SK-N-DZ (cell line): ENCODE measurements around the gene HMGCS2.
"Not testable (repeated sequence)": the region's sequence is repeated elsewhere in the genome, so short reads cannot be mapped to it uniquely, and the experiment has no call there.

Source experiments
- DNase-seq: peaks from one replicate; pipeline ENCODE4 v3.0.0-alpha.2; 2015; ENCODE audit warnings: low spot score

HMGCS2 gene

DNA sequence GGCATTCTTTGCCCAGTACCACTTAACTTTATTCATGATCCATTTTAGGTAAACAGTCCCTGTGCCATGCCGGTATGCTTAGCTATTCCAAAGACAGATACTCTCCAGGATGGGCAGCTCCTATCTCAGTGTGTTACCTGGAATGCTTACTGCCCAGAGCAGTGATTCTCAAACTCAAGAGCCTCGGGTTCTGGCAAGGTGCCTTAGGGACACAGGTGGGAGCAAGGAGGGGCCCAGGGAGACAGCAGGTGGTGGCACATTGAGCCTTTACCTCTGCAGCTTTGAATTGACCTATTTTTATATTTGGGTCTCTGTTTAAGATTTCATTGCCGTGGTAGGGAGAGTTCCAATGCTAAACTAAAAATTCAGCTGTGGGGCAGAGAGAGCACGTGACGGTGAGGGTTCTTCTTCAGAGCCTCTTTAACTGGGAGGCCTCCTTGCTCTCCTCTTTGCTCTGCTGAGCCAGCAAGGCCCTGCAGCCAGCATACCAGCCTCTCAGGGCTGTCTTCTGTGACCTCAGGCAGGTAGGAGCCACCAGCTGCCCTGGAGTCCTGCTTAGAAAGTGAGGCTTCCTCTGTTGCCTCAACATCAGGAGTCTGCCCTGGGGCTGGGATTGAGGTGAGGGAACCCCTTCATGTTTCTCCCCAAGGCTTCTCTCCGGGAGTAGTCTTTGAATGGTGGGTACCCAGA lies 36.8 kb downstream of the HMGCS2 start:
- DNase-seq, result no peak

DNA sequence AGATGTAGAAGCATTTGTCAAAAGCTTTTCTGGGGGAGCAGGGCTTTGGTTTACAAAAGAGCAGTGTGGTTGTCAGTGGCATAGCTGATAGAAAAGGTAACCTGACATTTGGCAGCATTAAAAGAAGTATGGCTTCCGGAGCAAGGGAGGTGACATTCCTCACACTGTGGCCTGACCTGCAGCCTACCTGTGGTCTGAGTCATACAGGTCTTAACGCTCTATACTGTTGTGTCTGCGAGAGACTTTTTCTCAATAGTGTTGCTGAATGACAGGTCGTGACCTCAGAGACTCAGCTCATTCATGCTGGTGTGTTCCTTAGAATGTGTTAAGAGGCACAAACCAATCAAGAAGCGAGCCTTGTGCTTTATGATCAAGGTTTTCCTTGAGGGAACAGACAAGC lies 37.6 kb downstream of the HMGCS2 start:
- no peak for DNase-seq

DNA sequence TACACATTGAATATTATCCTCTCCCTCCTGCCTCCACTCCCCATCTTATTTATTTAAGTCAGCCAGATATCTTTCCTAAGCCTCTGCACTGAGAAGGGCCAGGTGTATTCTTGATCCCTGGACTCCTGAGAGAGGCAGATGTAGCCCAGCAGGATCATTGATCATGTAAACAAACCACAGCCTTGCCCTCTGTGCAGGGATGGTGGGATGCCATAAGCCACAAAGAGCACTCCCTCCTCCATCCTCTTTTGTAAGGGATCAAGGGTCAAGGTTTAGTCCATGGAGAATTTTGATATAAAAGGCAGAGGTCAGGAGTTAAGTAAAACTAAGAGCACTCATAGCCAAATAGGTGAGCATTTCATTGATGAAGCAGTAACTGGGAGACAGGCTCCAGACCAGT lies 39.7 kb downstream of the HMGCS2 start:
- no peak for DNase-seq

DNA sequence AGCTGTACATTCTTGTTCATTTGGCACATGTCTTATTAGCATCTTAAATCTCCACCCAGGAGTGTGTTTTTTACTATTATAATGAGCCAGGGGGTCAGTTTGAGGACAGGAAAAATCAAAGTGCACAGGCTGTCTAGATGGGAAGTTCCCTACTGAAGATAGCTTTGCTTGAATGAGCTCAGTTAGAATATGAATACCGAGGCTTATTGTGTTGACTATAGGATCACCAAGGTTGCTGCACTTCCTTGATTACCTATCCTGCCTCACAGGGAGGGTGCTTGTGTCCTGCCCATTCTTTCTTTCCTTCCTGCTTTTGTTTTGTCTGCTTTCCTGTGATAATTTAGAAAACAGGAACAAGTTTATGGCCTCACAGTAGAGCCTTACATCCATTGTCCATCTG lies 40.7 kb downstream of the HMGCS2 start:
- DNase-seq, result no peak

DNA sequence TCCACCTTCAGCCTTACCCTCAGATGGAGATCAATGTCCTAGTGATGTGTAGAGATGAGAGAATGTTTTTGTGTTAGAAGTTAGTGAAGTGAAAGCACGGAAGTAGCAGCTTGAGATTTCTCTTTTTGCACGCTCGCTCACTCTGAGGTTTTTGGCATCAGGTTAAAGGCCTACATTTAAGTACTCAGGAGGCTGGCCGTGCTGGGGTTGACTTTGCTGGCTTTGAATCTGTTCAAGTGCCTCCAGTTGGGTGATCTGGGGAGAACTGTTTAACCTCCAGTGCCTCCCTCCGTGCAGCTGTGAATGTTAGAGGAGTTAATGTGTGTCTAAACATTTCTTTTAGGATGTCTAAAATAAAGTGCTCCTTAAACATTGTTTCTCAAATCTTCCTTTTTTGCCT lies 43.1 kb downstream of the HMGCS2 start:
- DNase-seq, result no peak

DNA sequence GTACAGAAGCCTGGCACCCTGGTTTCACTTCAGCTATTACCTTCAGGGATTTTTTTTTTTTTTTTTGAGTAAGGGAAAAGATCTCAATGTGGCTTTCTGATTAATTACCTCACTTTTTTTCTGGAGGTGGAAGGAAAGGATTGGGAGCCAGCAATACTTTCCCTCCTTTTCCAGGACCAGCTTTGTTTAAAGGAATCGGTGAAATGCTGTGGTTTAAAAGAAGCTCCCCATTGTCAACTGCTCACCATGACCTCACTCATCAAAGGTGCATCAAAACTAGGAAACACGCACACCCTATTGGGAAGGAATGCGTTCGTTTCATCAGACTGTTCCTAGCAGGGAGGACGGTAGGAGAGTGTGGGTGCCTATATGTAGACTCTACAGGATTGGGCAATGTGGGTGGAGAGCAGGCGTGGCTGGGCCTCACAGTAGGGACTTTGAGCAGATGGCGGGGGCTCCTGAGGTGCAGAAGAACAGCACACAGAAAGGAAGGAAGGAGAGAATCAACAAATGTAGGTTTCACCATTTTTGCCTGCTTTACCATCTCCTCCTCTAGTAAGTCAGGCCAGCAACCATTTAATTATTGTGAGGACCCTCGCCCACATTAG lies 44.0 kb downstream of the HMGCS2 start:
- no peak for DNase-seq

DNA sequence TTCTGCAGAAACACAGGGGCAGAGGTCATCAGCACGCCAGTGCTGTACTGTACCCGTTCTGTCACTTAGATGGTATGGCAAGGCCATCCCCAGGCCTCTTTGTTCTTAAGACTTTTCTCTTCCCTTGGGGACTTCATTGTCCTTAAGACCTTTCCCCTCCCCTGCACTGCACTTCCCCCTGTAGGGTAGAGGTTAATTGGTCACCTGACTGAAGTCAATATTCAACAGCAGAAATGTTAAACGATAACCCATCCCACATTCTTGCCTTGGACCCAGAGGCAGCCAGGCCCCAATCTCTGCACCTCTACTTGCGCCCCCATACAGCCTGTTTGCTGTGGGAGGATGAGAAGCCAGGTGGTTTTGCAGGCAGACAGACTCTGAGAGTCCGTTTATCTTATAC lies 46.8 kb downstream of the HMGCS2 start:
- DNase-seq, result no peak

DNA sequence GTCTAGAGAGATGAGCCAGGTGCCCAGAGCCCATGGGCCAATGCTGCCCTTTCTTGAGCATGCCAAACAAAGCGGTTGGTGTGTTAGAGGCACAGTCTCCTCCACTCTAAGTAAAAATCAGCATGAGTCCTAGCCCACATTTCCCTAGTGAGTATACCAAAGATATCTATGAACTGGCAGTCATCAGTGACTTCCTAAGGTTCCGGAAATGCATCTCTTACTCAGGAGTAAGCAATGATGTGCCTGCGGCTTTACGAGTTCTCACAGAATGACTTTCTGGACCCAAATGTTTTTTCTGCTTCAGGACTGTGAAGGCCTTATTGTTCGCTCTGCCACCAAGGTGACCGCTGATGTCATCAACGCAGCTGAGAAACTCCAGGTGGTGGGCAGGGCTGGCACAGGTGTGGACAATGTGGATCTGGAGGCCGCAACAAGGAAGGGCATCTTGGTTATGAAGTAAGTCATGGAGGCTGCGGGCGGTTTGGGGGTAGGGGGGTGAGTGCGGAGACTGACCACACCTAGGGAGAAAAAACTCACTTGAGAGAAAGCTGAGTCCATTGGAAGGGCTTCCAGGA lies 47.8 kb downstream of the HMGCS2 start:
- DNase-seq, result no peak

DNA sequence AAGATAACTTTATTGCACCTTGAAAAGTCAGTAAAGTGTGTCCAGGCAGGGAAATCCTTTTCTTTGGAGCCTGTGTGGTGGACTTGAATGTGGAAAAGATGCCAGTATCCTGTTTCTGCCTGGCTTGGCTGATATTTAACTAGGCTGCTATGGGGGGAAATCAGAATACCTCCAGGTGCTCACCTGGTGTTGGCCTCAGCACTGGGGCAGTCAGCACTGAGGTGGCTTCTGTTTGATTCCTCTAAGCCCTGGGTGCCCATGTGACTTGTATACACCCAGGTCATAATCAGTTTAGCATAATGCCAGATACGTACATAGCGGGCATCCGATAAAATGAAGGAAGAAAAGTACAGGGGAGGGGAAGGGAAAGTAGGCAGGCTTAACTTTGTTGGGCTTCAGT lies 49.7 kb downstream of the HMGCS2 start:
- DNase-seq, result no peak

DNA sequence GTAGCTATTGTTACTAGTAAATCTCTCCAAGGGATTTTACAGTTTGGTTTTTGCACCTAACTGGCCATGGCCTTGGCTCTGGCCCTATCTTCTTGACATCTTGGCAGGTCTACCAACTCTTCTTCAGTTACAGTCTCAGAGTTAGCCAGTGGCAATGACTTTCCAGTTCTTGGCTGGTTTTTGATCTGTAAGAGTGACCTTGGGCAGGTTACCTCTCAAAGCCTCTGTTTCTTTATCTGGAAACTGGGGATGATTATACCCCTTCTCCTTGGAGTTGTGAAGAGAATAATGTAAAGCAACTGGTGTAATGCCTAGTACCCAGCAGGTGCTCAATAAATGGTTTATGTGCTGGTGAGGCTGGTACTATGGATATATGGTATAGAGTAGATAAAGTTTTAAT lies 50.3 kb downstream of the HMGCS2 start:
- DNase-seq, result no peak

DNA sequence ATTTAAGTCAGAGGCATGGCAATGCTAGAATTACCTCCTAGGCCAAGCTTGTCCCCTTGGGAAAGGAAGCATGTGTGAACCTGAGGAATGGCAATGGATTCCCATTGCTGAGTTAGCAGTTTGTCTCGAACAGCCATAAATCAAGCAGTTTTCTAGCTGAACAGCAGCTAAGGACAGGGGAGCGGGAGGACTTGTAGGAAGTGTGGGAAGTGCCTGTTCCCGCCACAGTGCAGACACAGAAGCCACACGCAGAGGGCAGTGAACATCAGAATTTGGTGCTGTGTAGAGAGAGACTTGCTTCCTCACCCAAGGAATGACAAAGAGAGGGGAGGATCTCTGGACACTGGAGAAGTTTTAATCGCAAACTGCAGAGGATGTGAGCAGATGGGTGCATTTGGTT lies 53.2 kb downstream of the HMGCS2 start:
- peak; percentile 45 for DNase-seq

DNA sequence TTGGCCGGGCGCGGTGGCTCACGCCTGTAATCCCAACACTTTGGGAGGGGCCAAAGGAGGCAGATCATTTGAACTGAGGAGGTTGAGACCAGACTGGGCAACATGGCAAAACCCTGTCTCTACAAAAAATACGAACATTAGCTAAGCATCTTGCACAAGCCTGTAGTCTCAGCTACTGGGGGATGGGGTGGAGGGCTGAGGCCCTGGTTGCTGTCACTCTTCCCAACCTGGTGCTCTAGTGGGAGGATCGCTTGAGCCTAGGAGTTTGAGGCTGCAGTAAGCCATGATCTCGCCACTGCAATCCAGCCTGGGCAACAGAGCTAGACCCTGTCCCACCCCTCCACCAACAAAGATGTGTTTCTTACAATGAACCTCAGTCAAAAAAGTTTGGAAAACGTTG lies 54.1 kb downstream of the HMGCS2 start:
- DNase-seq, result no peak

DNA sequence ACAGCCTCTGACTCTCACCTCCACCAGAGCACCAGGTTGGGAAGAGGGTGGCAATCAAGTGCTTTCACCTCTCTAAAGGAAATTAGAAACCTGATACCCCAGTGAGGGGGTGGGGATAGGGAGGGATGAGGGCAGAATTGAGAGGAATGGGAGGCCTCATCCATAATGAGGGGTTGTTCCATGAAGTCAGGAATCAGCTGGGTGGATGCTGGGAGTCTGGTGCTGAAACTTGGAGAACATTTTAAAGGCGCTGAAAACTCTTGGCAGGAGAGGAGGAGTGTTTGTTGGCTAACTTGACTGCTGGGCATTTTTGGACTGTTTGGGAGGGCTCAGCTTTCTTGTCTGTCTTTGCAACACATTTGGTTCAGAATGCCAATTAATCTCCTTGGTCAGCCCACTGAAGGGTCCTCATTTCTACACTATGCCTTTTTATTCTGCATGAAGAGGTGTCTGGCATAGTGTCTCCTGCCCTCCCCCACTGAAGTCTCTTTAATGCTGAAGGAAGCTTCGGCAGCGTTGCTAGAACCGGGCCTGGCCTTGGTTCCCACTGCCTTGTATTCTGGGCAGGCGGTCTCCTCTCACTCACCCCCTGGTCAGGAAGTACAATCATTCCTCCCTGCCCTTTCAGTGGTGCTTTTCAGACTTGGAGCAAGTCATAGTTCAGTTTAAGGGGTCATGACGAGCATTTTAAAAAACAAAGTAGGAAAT lies 54.8 kb downstream of the HMGCS2 start:
- no peak for DNase-seq

DNA sequence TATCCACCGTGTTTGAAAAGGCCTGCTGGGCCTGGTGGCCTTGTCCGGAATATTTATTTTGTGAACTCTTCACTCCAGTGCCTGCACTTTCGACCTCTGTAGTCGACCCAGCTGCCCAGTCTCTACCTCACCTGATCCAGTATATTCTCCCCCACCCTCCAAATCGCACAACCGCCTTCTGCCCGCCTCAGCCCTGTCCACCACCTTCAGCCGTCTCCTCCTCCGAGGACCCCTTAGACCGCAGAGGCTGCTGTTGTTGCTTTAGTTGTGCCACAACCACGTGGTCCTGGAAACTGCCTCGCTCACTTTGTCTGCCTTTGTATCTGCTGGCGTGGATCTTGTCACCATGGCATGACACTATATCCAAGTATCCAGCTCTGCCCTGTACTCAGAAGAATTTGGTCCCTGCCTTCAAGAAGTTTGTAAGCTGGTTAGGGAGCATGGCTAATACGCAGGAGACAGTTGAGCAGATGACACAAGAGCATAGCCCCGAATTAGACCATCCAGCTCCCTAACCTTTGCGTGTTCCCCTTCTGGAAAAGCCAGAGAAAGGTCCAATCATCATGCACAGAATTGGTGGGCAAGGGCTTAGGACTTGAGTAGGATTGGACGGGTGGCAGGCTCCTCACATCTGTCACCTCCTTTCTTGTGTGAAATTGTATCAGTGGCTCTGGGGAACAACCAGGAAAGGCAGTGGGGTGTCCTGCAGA lies 55.5 kb downstream of the HMGCS2 start:
- peak; percentile 54 for DNase-seq

DNA sequence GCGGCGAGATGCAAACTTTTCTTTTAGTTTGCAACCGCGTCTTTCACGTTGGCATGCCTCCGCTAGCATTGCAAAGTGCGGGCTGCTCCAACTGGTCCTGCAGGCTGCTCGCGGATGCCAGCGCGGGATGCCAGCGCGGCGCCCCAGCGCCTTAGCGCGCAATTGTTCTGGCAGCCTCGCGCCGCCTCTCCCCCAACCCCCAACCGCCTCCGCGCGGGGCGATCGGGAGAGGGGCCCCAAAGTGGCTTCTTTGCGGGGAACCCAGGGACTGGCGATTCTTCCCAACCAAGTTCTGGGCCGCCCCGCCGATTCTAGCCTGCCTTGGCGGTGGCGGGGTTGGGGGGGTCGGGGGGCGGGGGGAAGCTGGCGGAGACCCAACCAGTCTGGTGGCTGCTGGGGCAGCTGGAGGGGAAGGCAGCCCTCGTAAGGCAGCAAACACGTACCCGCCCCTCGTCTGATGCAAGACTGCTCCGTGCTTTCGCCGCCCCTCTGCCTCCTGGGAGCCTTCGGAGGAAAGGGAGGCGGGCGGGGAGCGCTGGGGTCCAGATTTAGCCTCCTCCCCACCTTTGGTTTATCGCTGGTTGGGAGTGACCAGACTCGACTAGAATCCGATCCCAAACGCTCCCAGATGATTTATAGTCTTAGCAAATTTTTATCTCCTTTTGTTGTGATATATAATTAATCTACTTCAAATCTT lies 56.2 kb downstream of the HMGCS2 start:
- DNase-seq, result peak; percentile 84

DNA sequence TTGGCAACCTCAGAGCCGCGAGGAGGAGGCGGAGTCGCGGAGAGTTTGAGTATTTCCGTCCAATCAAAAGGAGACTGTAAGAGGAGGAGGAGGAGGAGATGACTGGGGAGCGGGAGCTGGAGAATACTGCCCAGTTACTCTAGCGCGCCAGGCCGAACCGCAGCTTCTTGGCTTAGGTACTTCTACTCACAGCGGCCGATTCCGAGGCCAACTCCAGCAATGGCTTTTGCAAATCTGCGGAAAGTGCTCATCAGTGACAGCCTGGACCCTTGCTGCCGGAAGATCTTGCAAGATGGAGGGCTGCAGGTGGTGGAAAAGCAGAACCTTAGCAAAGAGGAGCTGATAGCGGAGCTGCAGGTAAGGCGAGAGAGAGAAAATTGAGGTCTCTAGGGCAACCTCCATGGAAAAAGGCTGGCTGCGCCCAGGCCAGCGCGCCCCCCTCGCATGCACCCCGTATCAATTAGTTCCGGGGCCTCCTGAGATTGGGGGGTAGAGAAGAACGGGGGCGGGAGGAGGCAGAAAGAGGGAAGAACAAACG lies 56.8 kb downstream of the HMGCS2 start, which contains the start of gene PHGDH:
PHGDH (plus strand) TSS at position 131 of the 538 bp plus-strand sequence; CDS start at position 220, 89 bp downstream.
- peak; percentile 90 for DNase-seq

DNA sequence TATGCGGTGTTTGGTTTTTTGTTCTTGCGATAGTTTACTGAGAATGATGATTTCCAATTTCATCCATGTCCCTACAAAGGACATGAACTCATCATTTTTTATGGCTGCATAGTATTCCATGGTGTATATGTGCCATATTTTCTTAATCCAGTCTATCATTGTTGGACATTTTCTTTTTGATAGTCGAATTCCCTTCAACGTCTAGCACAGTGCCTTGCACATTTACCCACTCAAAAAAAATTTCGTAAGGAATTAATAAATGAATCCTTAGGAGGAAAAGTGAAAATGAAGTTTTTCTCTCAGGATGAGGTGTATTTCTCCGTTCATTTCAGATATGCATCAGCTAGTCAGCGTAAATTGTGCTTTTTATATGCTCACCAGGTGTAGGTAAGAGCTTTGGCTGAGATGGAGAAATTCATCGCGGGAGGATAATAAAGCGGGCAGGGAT lies 57.3 kb downstream of the HMGCS2 start:
- not testable (repeated sequence) for DNase-seq

DNA sequence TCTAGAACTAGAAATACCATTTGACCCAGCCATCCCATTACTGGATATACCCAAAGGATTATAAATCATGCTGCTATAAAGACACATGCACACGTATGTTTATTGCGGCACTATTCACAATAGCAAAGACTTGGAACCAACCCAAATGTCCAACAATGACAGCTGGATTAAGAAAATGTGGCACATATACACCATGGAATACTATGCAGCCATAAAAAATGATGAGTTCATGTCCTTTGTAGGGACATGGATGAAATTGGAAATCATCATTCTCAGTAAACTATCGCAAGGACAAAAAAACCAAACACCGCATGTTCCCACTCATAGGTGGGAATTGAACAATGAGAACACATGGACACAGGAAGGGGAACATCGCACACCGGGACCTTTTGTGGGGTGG lies 62.1 kb downstream of the HMGCS2 start:
- not testable (repeated sequence) for DNase-seq

DNA sequence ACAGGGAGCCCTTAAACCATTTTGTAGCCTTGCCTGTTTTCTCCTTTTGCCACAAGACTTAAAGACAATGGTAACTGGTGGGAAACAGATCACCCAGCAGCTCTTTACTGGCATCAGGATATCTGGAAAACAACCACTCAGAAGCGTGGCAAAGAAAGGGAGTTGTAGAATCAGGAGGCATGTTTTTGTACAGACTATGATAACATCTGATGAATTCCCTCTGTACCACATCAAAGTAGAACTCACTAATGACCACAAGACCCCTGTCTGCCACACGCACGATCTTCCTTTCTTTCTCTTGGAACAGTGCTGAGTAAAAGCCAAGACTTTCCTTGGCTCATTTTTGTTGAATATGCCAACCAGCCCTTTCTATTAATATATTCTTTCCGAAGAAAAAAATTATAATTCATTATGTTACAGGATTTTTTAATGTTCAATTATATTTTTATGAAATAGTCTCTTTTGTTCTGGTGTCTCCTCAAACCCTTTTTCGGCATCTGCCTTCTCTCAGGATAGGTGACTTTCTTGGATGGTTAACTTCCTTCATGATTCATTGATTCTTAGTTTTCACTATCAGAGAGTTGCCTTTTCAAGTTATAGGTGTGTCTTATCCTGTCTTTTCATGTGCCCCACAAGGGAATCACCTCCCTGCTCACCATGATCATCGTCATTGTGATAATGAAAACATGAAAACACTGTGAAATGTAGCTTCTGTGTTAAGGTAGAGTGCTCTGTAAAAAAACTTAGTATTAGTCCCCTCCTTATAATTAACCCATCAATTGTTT lies 64.8 kb downstream of the HMGCS2 start:
- peak; percentile 25 for DNase-seq

DNA sequence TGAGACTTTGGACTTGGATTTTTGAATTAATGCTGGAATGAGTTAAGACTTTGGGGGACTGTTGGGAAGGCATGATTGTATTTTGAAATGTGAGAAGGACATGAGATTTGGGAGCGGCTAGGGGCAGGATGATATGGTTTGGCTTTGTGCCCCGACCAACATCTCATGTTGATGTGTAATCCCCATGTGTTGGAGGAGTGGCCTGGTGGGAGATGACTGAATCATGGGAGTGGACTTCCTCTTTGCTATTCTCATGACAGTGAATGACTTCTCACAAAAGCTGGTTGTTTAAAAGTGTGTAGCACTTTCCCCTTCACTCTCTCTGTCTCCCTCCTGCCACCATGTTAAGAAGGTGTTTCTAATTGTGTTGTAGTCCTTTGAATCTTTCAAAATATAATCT lies 66.3 kb downstream of the HMGCS2 start:
- DNase-seq, result no peak
